GM18519 (cell line): Measurements from ENCODE around the gene LMX1B.
"Not testable (repeated sequence)": the region's sequence is repeated elsewhere in the genome, so short reads cannot be mapped to it uniquely, and the experiment has no call there.

Experiments
- ATAC-seq: cut with Tn5 transposase; IDR thresholded peaks from one replicate; pipeline ENCODE4 v1.9.1; 2021; ENCODE audit warnings: mild to moderate bottlenecking, moderate library complexity; ENCODE audit not compliant: unreplicated experiment, low FRiP score

The LMX1B gene

DNA sequence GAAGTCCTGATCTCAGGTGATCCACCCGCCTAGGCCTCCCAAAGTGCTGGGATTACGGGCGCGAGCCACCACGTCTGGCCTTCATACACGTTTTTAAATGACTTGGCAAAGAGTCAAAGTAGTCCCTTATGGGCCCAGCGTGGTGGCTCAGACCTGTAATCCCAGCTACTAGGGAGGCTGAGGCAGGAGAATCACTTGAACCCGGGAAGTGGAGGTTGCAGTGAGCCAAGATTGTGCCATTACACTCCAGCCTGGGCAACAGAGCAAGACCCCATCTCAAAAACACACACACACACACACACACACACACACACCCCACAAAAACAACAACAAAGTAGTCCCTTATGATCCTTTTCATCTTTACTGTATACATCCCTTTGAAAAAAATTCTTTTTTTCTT, 116.9 kb downstream of the LMX1B start:
- ATAC-seq = not testable (repeated sequence)

GRCh38 chr9:126733005-126733404, 119.3 kb downstream of the LMX1B start:
- no peak for ATAC-seq

GRCh38 chr9:126734877-126735276, 121.1 kb downstream of the LMX1B start:
- no peak for ATAC-seq

GRCh38 chr9:126735482-126735881, 121.8 kb downstream of the LMX1B start:
- ATAC-seq = no peak

- ATAC-seq = no peak
Observed at GRCh38 chr9:126738553-126738952, 124.8 kb downstream of the LMX1B start.

GRCh38 chr9:126743041-126743440, 129.3 kb downstream of the LMX1B start:
- no peak for ATAC-seq

GRCh38 chr9:126745574-126746411, 132.1 kb downstream of the LMX1B start:
- no peak for ATAC-seq
